HG03159 (cell line): ENCODE results near the gene CNTNAP2.
"Not testable (repeated sequence)": the region's sequence is repeated elsewhere in the genome, so short reads cannot be mapped to it uniquely, and the experiment has no call there.

Source experiments
- ATAC-seq: cut with Tn5 transposase; IDR thresholded peaks from one replicate; pipeline ENCODE4 v1.9.1; 2021; ENCODE audit warnings: mild to moderate bottlenecking, moderate library complexity; ENCODE audit not compliant: unreplicated experiment

The CNTNAP2 gene

GRCh38 chr7:146865696-146866095 is 749.1 kb downstream of the CNTNAP2 start:
- ATAC-seq, result no peak

DNA sequence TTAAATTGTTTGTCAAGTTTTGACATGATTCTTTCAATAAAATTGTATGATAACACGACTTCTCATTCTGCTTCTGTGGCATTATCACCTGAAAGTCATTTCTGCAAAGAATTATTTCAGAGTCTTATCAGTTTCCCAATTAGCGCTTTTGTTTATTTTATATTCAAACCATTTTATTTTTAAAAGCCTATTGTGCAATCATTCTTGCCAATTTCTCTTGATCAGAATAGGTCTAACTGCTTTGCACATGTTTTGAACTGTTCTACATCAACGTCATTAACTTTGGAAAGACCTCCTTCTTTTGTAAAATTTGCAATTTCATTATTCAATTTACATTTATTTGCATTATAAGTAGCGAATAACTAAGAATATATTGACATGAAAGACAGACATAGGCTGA is 758.1 kb downstream of the CNTNAP2 start:
- no peak for ATAC-seq

DNA sequence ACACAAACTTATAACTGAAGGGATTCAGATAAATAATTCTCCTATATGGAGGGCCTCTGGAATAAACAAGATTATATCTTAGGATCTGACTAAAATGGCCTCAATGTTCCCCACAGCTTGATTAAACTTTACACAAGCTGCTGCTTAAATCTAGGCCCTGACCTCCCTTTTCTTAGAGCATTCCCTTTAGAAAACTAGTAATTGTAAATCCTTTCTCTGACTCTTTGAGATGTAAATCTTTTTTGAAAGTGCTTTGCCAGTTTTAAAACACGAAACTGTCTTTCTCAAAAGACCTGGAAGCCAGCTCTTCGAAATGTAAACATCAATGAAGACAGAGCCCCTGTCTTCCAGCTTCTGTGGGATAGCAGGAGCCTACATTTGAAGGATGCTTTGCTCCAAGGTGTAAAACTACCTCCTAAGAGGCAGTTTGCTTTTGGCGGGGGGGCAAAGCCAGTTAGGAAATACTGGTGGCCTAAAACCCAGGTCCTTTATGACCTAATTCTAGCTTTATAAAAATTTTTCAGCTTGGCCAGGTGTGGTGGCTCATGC is 758.7 kb downstream of the CNTNAP2 start:
- ATAC-seq, result no peak

GRCh38 chr7:146875981-146876380 is 759.4 kb downstream of the CNTNAP2 start:
- ATAC-seq, result no peak

GRCh38 chr7:146876411-146876810 is 759.8 kb downstream of the CNTNAP2 start:
- no peak for ATAC-seq

GRCh38 chr7:146878901-146879300 is 762.3 kb downstream of the CNTNAP2 start:
- ATAC-seq, result no peak

- no peak for ATAC-seq
Observed at GRCh38 chr7:146885231-146885630, 768.6 kb downstream of the CNTNAP2 start.

DNA sequence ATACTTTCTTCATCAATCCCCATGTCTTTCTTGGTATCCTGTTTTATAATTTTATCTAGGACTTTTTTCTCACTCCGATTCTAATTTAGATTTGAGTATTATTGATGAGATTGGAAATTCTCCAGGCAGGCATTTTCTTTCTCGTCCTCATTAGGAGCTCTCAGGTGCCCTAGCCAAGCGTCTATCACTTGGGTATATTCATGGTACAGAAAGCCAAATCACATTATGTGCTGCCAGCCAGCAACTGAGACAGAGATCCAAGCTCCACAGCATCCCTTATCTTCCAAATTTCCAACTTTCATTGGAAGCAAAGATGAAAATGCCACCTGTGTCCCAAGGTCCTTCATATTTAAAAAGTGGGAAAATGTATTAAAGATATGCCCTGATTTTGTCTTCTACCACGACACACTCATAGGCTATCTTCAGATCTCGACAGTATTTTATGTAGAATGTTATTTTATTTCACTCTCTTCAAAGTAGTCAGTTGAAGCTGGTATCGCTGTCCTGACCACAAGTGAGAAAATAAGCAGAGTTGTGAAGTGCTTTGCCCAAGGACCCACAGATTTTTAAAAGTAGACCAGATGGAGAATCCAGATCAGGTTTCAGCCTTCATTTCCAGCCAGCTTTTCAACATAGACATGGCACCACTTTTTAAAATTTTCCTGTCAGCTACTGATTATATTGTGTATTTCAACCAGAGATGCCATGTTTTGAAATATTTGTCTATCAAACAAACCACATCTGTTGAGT is 773.4 kb downstream of the CNTNAP2 start:
- ATAC-seq, result no peak

GRCh38 chr7:146892151-146892550 is 775.5 kb downstream of the CNTNAP2 start:
- no peak for ATAC-seq

DNA sequence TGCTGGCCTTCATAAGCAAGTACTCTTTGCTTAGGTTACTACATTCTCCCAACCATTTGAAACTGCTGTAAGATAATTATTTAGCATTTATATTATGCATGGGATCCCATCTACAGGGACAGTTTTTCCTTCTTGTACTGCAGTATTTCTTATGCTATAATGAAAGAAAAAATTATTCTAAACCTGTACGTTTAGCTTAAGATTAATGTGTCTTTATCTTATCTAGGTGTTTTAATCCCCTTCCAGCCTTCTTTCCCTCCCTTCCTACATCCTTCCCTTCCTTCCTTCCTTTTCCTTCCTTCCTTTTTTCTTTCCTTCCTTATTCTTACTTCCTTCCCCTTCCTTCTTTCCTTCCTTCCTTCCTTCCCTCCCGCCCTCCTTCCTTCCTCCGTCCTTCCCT is 778.3 kb downstream of the CNTNAP2 start:
- no peak for ATAC-seq

- no peak for ATAC-seq
Observed at GRCh38 chr7:146902266-146902665, 785.7 kb downstream of the CNTNAP2 start.

GRCh38 chr7:146902728-146903127 is 786.1 kb downstream of the CNTNAP2 start:
- ATAC-seq, result no peak

- not testable (repeated sequence) for ATAC-seq
Observed at GRCh38 chr7:146905746-146906145, 789.1 kb downstream of the CNTNAP2 start.

GRCh38 chr7:146922782-146923181 is 806.2 kb downstream of the CNTNAP2 start:
- ATAC-seq, result no peak

DNA sequence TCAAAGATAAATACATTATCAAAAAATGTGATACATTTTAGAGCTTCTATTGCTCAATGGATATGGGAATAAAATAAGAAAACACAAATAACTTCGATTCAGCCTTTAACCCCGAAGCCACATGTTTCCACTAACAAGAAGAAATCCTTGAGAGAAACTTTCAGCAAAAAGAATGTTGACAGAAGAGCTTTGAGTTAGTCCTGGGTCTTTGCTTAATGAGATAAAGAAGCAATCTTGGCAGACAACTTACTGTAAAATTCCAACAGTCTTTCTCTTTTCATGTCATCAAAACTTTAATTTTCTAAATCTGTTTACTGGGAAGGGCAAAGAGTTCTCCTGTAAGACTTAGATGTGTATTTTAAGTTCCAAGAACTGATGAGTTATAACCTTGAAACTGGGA is 810.2 kb downstream of the CNTNAP2 start:
- ATAC-seq, result no peak

- ATAC-seq, result no peak
Observed at GRCh38 chr7:146937836-146938235, 821.2 kb downstream of the CNTNAP2 start.

GRCh38 chr7:146943483-146943882 is 826.9 kb downstream of the CNTNAP2 start:
- no peak for ATAC-seq

GRCh38 chr7:146948703-146949102 is 832.1 kb downstream of the CNTNAP2 start:
- no peak for ATAC-seq

GRCh38 chr7:146956321-146956720 is 839.7 kb downstream of the CNTNAP2 start:
- ATAC-seq, result no peak

GRCh38 chr7:146956853-146957252 is 840.3 kb downstream of the CNTNAP2 start:
- ATAC-seq, result no peak

DNA sequence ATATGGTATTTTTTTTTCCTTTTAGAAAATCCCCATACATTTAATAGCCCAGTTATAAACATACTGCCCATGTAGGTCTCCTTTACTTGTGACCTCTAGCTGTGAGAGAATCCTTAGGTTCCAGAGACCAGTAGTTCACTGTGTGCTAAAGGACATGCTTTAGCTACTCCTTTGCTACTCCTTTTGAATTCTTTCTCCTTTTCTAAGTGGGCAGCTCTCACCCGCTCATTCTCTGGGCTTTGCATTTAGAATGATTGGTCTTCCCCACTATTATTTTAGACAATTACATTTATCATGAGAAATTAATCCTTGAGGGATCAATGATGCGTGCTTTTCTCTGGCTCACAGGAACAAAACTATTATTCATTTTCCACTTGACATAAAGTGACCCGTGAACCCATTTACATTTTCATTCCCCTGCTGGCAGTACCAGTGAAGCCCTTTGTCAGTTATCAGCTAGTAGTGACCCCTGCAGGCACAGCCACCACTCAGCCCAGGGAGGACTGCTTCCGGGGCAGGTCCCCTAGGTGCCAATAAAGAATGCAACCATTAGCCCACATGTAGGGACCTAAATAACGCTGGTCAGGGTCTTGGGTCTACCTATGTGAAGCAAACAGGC is 844.3 kb downstream of the CNTNAP2 start:
- no peak for ATAC-seq

DNA sequence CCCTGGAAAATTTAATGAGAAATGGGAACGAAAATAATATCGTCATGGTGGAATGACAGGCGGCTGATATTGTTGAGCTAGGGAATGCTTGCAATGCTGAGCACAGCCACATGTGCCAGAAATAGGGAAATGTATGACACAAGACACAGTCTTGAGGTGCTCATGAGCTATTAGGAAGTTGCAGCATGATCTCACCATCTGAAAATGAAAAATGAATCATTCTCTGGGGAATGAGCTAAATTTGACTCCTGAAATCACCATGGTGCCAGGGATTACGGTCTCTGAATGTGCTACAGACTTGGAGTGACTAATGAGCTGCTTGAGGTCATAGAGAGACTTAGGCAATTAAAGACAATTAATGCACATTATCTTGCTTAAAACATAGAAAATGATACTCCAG is 845.0 kb downstream of the CNTNAP2 start:
- no peak for ATAC-seq
